Spleen (tissue), 11 donors: Measurements from ENCODE around the gene ATG101. TPM values are rescaled to one million over a fixed set of nuclear protein-coding genes. Genes with fewer than 3 reads are reported as not detected.

Experiments used
- DNase-seq: peaks from one replicate; pipeline ENCODE4 v3.0.0-alpha.2; 2020
- H3K27ac ChIP-seq, 8 donors: fragments of 200-600 bp; sonication (generic) in 7 of 8; 1 replicate in 4 of 8; 2 replicates in 4 of 8; pipeline versions ENCODE4 v1.5.0 to v1.8.0; 2016 to 2021; ENCODE audit warnings: inconsistent platforms in 4 of 8, mild to moderate bottlenecking in 4 of 8, moderate library complexity in 1 of 8
- H3K27me3 ChIP-seq, 7 donors: fragments of 200-600 bp; sonication (generic) in 6 of 7; replicated peaks in 1 of 7; 1 replicate in 4 of 7; 2 replicates in 3 of 7; pipeline versions ENCODE4 v1.5.0 to v1.8.0; 2016 to 2021; ENCODE audit warnings: inconsistent platforms in 3 of 7, mild to moderate bottlenecking in 1 of 7
- H3K36me3 ChIP-seq, 6 donors: fragments of 200-600 bp; sonication (generic) in 5 of 6; 1 replicate in 4 of 6; 2 replicates in 2 of 6; pipeline versions ENCODE4 v1.5.0 to v1.8.0; 2016 to 2021; ENCODE audit warnings: inconsistent platforms in 2 of 6
- H3K4me1 ChIP-seq, 6 donors: fragments of 200-600 bp; sonication (generic) in 5 of 6; 1 replicate in 3 of 6; 2 replicates in 3 of 6; pipeline versions ENCODE4 v1.5.0 to v1.8.0; 2016 to 2021; ENCODE audit warnings: inconsistent platforms in 3 of 6
- H3K4me3 ChIP-seq, 8 donors: fragments of 200-600 bp; sonication (generic) in 7 of 8; 1 replicate in 4 of 8; 2 replicates in 4 of 8; pipeline versions ENCODE4 v1.5.0 to v1.8.0; 2016 to 2021; ENCODE audit warnings: inconsistent platforms in 4 of 8, mild to moderate bottlenecking in 4 of 8, moderate library complexity in 2 of 8
- H3K9me3 ChIP-seq, 8 donors: fragments of 200-600 bp; sonication (generic) in 7 of 8; 1 replicate in 4 of 8; 2 replicates in 4 of 8; pipeline versions ENCODE4 v1.5.0 to v1.8.0; 2016 to 2021; ENCODE audit warnings: inconsistent platforms in 4 of 8
- CTCF ChIP-seq, 11 experiments: fragments of 200-600 bp in 7 of 11; fragments of 450-650 bp in 4 of 11; sonication (generic) in 4 of 11; IDR thresholded peaks in 8 of 11; conservative IDR thresholded peaks in 3 of 11; 1 replicate in 7 of 11; 2 replicates in 4 of 11; pipeline versions ENCODE4 v1.4.0 to v1.8.0; 2016 to 2021; ENCODE audit warnings: antibody characterized with exemption in 11 of 11, inconsistent platforms in 4 of 11, mild to moderate bottlenecking in 1 of 11
- POLR2A ChIP-seq, 3 donors: fragments of 450-650 bp; IDR thresholded peaks; one replicate each; pipeline ENCODE4 v1.5.1; 2017; ENCODE audit warnings: antibody characterized with exemption in 3 of 3, mild to moderate bottlenecking in 1 of 3
- POLR2AphosphoS5 ChIP-seq, 3 donors: sonication (generic); formaldehyde crosslinking; IDR thresholded peaks; one replicate each; pipeline ENCODE4 v1.5.1; 2017; ENCODE audit warnings: antibody characterized with exemption in 3 of 3
- WGBS, 5 donors: extraction: QIAGEN DNeasy Blood & Tissue Kit in 3 of 5; methylation state at CpG; one replicate each; pipeline versions ENCODE4 v1.1.5 to v1.1.7; 2013 to 2018; 5-methylcytosine and 5-hydroxymethylcytosine counted together
- intact Hi-C: fragments of 100-400 bp; cut with DNase I; formaldehyde crosslinking; loops from one replicate; pipeline ENCODE4 v1.15.0; 2023; ENCODE audit warnings: low total_unique reads
- polyA plus RNA-seq, 3 donors: library from polyadenylated mRNA; stranded (reverse); fragments of 200-250 nt; gene quantifications; one replicate each; pipeline ENCODE4 v1.2.1, GENCODE V29; 2013
- total RNA-seq, 7 donors: library from RNA; depleted of rRNA in 3 of 7; stranded (reverse); fragments of >200 nt in 3 of 7; fragmentation: NEBNext Ultra II Directional in 4 of 7; extraction: Animal tissue kit (Norgen Biotek cat#: 25700) in 4 of 7; gene quantifications; one replicate each; pipeline versions ENCODE4 v1.1.0 to v1.2.1, GENCODE V29; 2016 to 2021
- donor health status: healthy with polysubstance abuse.
- donor health status: DM: no; HTN: no; CAD: no; lungs with moderate emphysema.
- donor health status: DM: no; HTN: no; CAD: no.
- donor health status: Bipolar disorder and iron deficiency.
- donor health status: healthy.
- donor health status: DM: no; HTN: no; CAD: no.
- donor health status: DM: yes; HTN: yes; CAD: no.

ATG101 gene
- total and polyA plus RNA-seq, 10 donors, result 23.5 to 81.1 (median 33.5) TPM

GRCh38 chr12:52044292-52044983 lies 25.3 kb upstream of the ATG101 start:
- TF ChIP-seq POLR2A (IDR thresholded peaks at IDR 0.05) (no peak), POLR2AphosphoS5 (IDR thresholded peaks at IDR 0.05) (peak in 2 of 3 donors; percentile 62 to 72)
- peak overlapping the region in 1 of 8 donors; percentile 1 for H3K4me3 ChIP-seq
- H3K27ac ChIP-seq, result peak overlapping the region; percentile 11 to 94 (median 83)
- no peaks in the 10 kb centered on the region for H3K36me3 ChIP-seq
- H3K27me3 ChIP-seq, result no peaks in the 10 kb centered on the region
- DNase-seq, result peak; percentile 75
- intact Hi-C loops, result no loop called here
- WGBS, 5 donors, result 58 to 85% (median 71%) methylated on average over 14 to 18 of the region's 18 CpGs
- H3K9me3 ChIP-seq, result no peaks in the 10 kb centered on the region
- H3K4me1 ChIP-seq, result peaks cover 23 to 85% (median 53%) of the 10 kb centered on the region in 6 donors

- TF ChIP-seq POLR2A (IDR thresholded peaks at IDR 0.05), result no peak
- TF ChIP-seq POLR2AphosphoS5 (IDR thresholded peaks at IDR 0.05), result peak; percentile 80 to 85 (median 81)
- peak; percentile 89 for DNase-seq
- peak overlapping the region; percentile 8 to 94 (median 83) for H3K27ac ChIP-seq
- 4 to 21% (median 13%) methylated on average over 3 to 4 of the region's 4 CpGs for WGBS, 5 donors
- peaks cover 34 to 98% (median 63%) of the 10 kb centered on the region in 6 donors for H3K4me1 ChIP-seq
- no peak overlapping the region for H3K4me3 ChIP-seq
- H3K9me3 ChIP-seq, result no peaks in the 10 kb centered on the region
- H3K27me3 ChIP-seq, result peaks cover 0 to 3% (median 0%) of the 10 kb centered on the region in 7 donors
- no peaks in the 10 kb centered on the region for H3K36me3 ChIP-seq
- intact Hi-C loops, result no loop called here
Observed at GRCh38 chr12:52045794-52046199, 24.0 kb upstream of the ATG101 start.

DNA sequence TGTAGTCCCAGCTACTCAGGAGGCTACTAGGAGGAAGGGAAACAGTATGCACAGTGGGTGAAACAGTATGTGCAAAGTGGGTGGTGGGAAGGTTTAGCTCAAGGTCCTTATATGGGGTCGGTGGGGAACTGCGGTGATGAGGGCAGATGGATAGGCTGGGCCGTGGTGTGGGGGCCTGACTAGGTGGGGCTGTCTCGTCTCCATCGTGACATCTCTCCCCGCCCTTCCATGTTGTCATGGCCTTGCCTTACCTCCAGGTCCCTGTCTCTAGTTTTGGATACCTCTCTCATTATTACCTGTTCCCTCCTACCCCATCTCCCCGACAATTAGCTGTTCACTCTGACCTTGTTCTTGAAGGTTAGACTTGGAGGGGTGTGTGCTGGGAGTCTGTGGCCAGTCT lies 22.9 kb upstream of the ATG101 start:
- Histone ChIP-seq H3K9me3 (no peaks in the 10 kb centered on the region), H3K4me1 (peaks cover 34 to 100% (median 64%) of the 10 kb centered on the region in 6 donors), H3K27me3 (peaks cover 0 to 8% (median 0%) of the 10 kb centered on the region in 7 donors), H3K27ac (peak overlapping the region in 4 of 8 donors; percentile 84 to 94 (median 86)), H3K4me3 (no peak overlapping the region), H3K36me3 (no peaks in the 10 kb centered on the region)
- 79 to 92% (median 86%) methylated on average over 7 of the region's 7 CpGs for WGBS, 5 donors
- TF ChIP-seq POLR2A (IDR thresholded peaks at IDR 0.05) (no peak), CTCF (IDR thresholded peaks at IDR 0.05 in 8 of 11, conservative IDR thresholded peaks at IDR 0.05 in 3 of 11) (no peak), POLR2AphosphoS5 (IDR thresholded peaks at IDR 0.05) (no peak)
- intact Hi-C loops, result no loop called here
- DNase-seq, result peak; percentile 44

GRCh38 chr12:52049286-52049685 lies 20.5 kb upstream of the ATG101 start:
- TF ChIP-seq CTCF (IDR thresholded peaks at IDR 0.05 in 8 of 11, conservative IDR thresholded peaks at IDR 0.05 in 3 of 11), result no peak
- no peak for TF ChIP-seq POLR2A (IDR thresholded peaks at IDR 0.05)
- no peak for TF ChIP-seq POLR2AphosphoS5 (IDR thresholded peaks at IDR 0.05)
- no peaks in the 10 kb centered on the region for H3K9me3 ChIP-seq
- peaks cover 26 to 95% (median 53%) of the 10 kb centered on the region in 6 donors for H3K4me1 ChIP-seq
- peaks cover 0 to 3% (median under 1%) of the 10 kb centered on the region in 6 donors for H3K36me3 ChIP-seq
- H3K27me3 ChIP-seq, result peaks cover 0 to 8% (median 0%) of the 10 kb centered on the region in 7 donors
- H3K4me3 ChIP-seq, result no peak overlapping the region
- intact Hi-C loops, result no loop called here
- peak; percentile 54 for DNase-seq
- WGBS, 5 donors, result 70 to 80% (median 77%) methylated on average over 4 of the region's 4 CpGs
- H3K27ac ChIP-seq, result no peak overlapping the region

- no peak for DNase-seq
- Histone ChIP-seq H3K27me3 (peaks cover 0 to 8% (median 0%) of the 10 kb centered on the region in 7 donors), H3K4me3 (no peak overlapping the region), H3K9me3 (no peaks in the 10 kb centered on the region), H3K36me3 (peaks cover 0 to 7% (median 5%) of the 10 kb centered on the region in 6 donors), H3K27ac (peak overlapping the region in 3 of 8 donors; percentile 91 to 93 (median 91)), H3K4me1 (peaks cover 26 to 91% (median 53%) of the 10 kb centered on the region in 6 donors)
- TF ChIP-seq CTCF (IDR thresholded peaks at IDR 0.05 in 8 of 11, conservative IDR thresholded peaks at IDR 0.05 in 3 of 11), result no peak
- TF ChIP-seq POLR2AphosphoS5 (IDR thresholded peaks at IDR 0.05), result no peak
- no peak for TF ChIP-seq POLR2A (IDR thresholded peaks at IDR 0.05)
- WGBS, 5 donors, result 79 to 93% (median 81%) methylated on average over 5 of the region's 5 CpGs
- intact Hi-C loops, result no loop called here
Observed at GRCh38 chr12:52049688-52050087, 20.1 kb upstream of the ATG101 start.
